ENCODE data around the gene GAN.

DNA sequence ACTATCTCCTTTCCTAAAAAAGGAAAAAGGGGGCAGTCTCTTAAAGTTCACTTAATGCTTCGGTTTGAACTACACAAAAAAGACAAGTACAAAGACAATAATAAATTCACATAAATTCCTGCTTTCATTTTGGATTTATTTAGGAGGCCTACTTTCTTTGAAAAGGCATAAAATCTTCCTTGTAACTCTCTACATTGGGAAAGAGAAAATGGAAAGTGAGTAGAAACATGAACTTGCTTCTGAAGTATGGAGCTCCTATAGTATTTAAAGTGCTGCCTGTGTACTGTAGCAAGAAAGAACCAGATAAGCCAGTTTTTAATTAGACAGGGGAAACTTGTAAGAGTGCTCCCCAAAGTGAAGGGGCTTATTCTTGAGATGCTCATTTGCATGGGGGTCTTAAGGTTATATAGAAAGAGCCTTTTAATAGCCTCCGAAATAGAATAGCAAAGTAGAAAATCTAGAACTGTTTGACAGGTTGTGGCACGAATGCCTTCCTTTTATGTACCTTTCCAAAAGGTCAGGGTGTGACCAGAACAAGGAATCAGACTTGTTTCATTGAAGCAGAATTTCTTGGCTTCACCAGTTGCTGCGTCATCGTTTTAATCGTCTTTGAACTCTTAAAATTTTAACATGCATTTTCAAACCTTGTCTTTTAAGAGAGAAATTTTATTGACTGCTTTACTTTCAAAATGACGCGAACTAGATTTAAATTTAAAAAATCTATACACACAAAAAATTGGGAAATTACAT, 12.9 kb downstream of the GAN start:
- no peak for TF ChIP-seq POLR2AphosphoS5 (IDR thresholded peaks at IDR 0.05; ENCODE audit: low read length)
- no peak for TF ChIP-seq DPF2 (IDR thresholded peaks at IDR 0.05)
- no peak for TF ChIP-seq EZH2 (IDR thresholded peaks at IDR 0.05; ENCODE audit: borderline replicate concordance, control insufficient read depth, low read depth, low read length)
- no peak for TF ChIP-seq POU2F2 (IDR thresholded peaks at IDR 0.05; ENCODE audit: borderline replicate concordance, low read depth, low read length)
- no peak for TF ChIP-seq BMI1 (IDR thresholded peaks at IDR 0.05; ENCODE audit: borderline replicate concordance)
- TF ChIP-seq, protein P1, sequence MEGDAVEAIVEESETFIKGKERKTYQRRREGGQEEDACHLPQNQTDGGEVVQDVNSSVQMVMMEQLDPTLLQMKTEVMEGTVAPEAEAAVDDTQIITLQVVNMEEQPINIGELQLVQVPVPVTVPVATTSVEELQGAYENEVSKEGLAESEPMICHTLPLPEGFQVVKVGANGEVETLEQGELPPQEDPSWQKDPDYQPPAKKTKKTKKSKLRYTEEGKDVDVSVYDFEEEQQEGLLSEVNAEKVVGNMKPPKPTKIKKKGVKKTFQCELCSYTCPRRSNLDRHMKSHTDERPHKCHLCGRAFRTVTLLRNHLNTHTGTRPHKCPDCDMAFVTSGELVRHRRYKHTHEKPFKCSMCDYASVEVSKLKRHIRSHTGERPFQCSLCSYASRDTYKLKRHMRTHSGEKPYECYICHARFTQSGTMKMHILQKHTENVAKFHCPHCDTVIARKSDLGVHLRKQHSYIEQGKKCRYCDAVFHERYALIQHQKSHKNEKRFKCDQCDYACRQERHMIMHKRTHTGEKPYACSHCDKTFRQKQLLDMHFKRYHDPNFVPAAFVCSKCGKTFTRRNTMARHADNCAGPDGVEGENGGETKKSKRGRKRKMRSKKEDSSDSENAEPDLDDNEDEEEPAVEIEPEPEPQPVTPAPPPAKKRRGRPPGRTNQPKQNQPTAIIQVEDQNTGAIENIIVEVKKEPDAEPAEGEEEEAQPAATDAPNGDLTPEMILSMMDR (IDR thresholded peaks at IDR 0.05 in 2 of 3, conservative IDR thresholded peaks at IDR 0.05 in 1 of 3; ENCODE audit: control insufficient read depth in 2 of 3, extremely low read depth in 1 of 3, insufficient read depth in 1 of 3, low read depth in 3 of 3, low read length in 3 of 3) = no peak
- TF ChIP-seq POLR2A (IDR thresholded peaks at IDR 0.05; ENCODE audit: low read depth, low read length) = no peak
- TF ChIP-seq MTA3 (IDR thresholded peaks at IDR 0.05; ENCODE audit: borderline replicate concordance, low read length) = no peak
- no peak for TF ChIP-seq ATF2 (IDR thresholded peaks at IDR 0.05; ENCODE audit: low read length)
- no peak for TF ChIP-seq PAX8 (IDR thresholded peaks at IDR 0.05)
- TF ChIP-seq CBX5 (IDR thresholded peaks at IDR 0.05; ENCODE audit: low read depth) = no peak
- no peak for TF ChIP-seq POLR2AphosphoS2 (IDR thresholded peaks at IDR 0.05; ENCODE audit: low read depth, low read length)
- no peak for TF ChIP-seq SMC3 (IDR thresholded peaks at IDR 0.05; ENCODE audit: borderline replicate concordance, low read length)
- no peak for TF ChIP-seq JUND (IDR thresholded peaks at IDR 0.05; ENCODE audit: low read depth, low read length)
